HepG2 (cell line): ENCODE data around the gene USH2A. TPM values are rescaled to one million over a fixed set of nuclear protein-coding genes. Genes with fewer than 3 reads are reported as not detected.

Source experiments
- ATAC-seq: fragments of 200-7000 bp; cut with Tn5 transposase; 3 replicates; pipeline ENCODE4 v1.9.1; 2020; ENCODE audit warnings: mild to moderate bottlenecking, moderate library complexity
- BruUV-seq: library from RNA; stranded (reverse); fragments of 400-500 nt; replicated peaks from 2 replicates; lab custom pipeline; 2021; lab: Mats Ljungman, UMichigan
- CTCF ChIA-PET: fragments of 300-600 bp; formaldehyde crosslinking; extraction: SDS; loops from one replicate; lab custom pipeline; 2021; ENCODE audit warnings: low total read pairs, inconsistent platforms, low intra/inter-chr PET ratio; lab: Yijun Ruan, JAX
- POLR2A ChIA-PET: fragments of 350-600 bp; sonication (Branson Sonifier 250); formaldehyde crosslinking; loops from one replicate; lab custom pipeline; 2020; ENCODE audit warnings: antibody characterized with exemption, inconsistent platforms; lab: Yijun Ruan, JAX
- DNase-seq: peaks from one replicate; pipeline ENCODE4 v3.0.0-alpha.2; 2015; ENCODE audit warnings: low spot score
- FAIRE-seq: peaks from 3 replicates; lab custom pipeline; 2011; peaks lifted over from hg19 to GRCh38; lab: Jason Lieb, UNC
- H2AFZ ChIP-seq: one replicate; pipeline ENCODE4 v1.6.1; 2011; ENCODE audit warnings: low read length, inconsistent platforms
- H3K27ac ChIP-seq: fragments of 300-600 bp; 3 replicates; pipeline ENCODE4 v1.8.0; 2011; ENCODE audit warnings: mixed run types, mild to moderate bottlenecking, mixed read lengths, low read length, inconsistent platforms; ENCODE audit not compliant: insufficient read depth; ENCODE audit errors: extremely low read length
- H3K27me3 ChIP-seq, 2 experiments: fragments of 200-600 bp in 1 of 2; 2 replicates in 1 of 2; 3 replicates in 1 of 2; pipeline versions ENCODE4 v1.6.0 to v1.8.0; 2011; ENCODE audit warnings: low read length in 2 of 2, mild to moderate bottlenecking in 2 of 2, moderate library complexity in 2 of 2, inconsistent platforms in 1 of 2; ENCODE audit not compliant: insufficient read depth in 2 of 2, control insufficient read depth in 1 of 2
- H3K36me3 ChIP-seq, 2 experiments: fragments of 200-600 bp in 1 of 2; replicated peaks in 1 of 2; 2 replicates in 1 of 2; 3 replicates in 1 of 2; pipeline versions ENCODE4 v1.5.1 to v1.8.0; 2011; ENCODE audit warnings: low read length in 2 of 2, inconsistent platforms in 1 of 2; ENCODE audit not compliant: insufficient read depth in 2 of 2, control insufficient read depth in 1 of 2
- H3K4me1 ChIP-seq: 2 replicates; pipeline ENCODE4 v1.5.1; 2012; ENCODE audit warnings: low read length, inconsistent platforms; ENCODE audit not compliant: insufficient read depth
- H3K4me2 ChIP-seq: 2 replicates; pipeline ENCODE4 v1.6.0; 2011; ENCODE audit warnings: low read depth, low read length, inconsistent platforms
- H3K4me3 ChIP-seq, 3 experiments: fragments of 200-600 bp in 1 of 3; sonication (generic), shearing (Covaris generic) in 1 of 3; replicated peaks in 1 of 3; 2 replicates each; pipeline ENCODE4 v1.5.1; 2011 to 2016; ENCODE audit warnings: low read length in 3 of 3, inconsistent platforms in 2 of 3, low read depth in 2 of 3, mild to moderate bottlenecking in 2 of 3, control low read depth in 1 of 3, mixed read lengths in 1 of 3; ENCODE audit not compliant: insufficient read depth in 1 of 3
- H3K79me2 ChIP-seq: one replicate; pipeline ENCODE4 v1.6.1; 2011; ENCODE audit warnings: low read length, inconsistent platforms; ENCODE audit not compliant: insufficient read depth
- H3K9ac ChIP-seq: 2 replicates; pipeline ENCODE4 v1.6.0; 2011; ENCODE audit warnings: mild to moderate bottlenecking, low read depth, low read length, inconsistent platforms; ENCODE audit not compliant: insufficient read depth
- H3K9me3 ChIP-seq: 2 replicates; pipeline ENCODE4 v1.5.1; 2012; ENCODE audit warnings: mild to moderate bottlenecking, low read length
- H4K20me1 ChIP-seq: 2 replicates; pipeline ENCODE4 v1.6.0; 2011; ENCODE audit warnings: inconsistent platforms, mild to moderate bottlenecking, low read length, moderate library complexity; ENCODE audit not compliant: insufficient read depth
- ATF3 ChIP-seq: sonication (generic); formaldehyde crosslinking; IDR thresholded peaks from 2 replicates; pipeline ENCODE4 v1.4.0; 2020; ENCODE audit warnings: missing genetic modification reagents
- CENPBD1 ChIP-seq: sonication (generic); formaldehyde crosslinking; IDR thresholded peaks from 2 replicates; pipeline ENCODE4 v1.8.0; 2022; ENCODE audit warnings: missing genetic modification reagents, low read depth, mild to moderate bottlenecking, borderline replicate concordance
- KIAA2018 ChIP-seq: sonication (generic); formaldehyde crosslinking; IDR thresholded peaks from 2 replicates; pipeline ENCODE4 v1.5.0; 2020; ENCODE audit warnings: mild to moderate bottlenecking, missing genetic modification reagents, borderline replicate concordance
- NFE2L1 ChIP-seq: sonication (generic); formaldehyde crosslinking; IDR thresholded peaks from 2 replicates; pipeline ENCODE4 v1.4.0; 2020; ENCODE audit warnings: missing genetic modification reagents, mild to moderate bottlenecking, borderline replicate concordance
- PRDM15 ChIP-seq: sonication (generic); formaldehyde crosslinking; IDR thresholded peaks from 2 replicates; pipeline ENCODE4 v1.4.0; 2020; ENCODE audit warnings: missing genetic modification reagents
- SMARCE1 ChIP-seq: fragments of 450-650 bp; IDR thresholded peaks from 2 replicates; pipeline ENCODE4 v1.6.1; 2017; ENCODE audit warnings: borderline replicate concordance
- ZNF672 ChIP-seq: sonication (generic); formaldehyde crosslinking; IDR thresholded peaks from 2 replicates; pipeline ENCODE4 v1.8.1; 2022; ENCODE audit warnings: missing genetic modification reagents
- ZNF879 ChIP-seq: sonication (generic); formaldehyde crosslinking; IDR thresholded peaks from 2 replicates; pipeline ENCODE4 v1.8.1; 2023; ENCODE audit warnings: missing genetic modification reagents
- WGBS: methylation state at CpG from one replicate; pipeline ENCODE4 v1.1.6; 2017; ENCODE audit warnings: low lambda C conversion rate; 5-methylcytosine and 5-hydroxymethylcytosine counted together
- in situ Hi-C: cut with HindIII; loops from 2 replicates; pipeline ENCODE4 v1.10.0; 2017; ENCODE audit warnings: low pct_unique_long_range_greater_than_20kb; ENCODE audit not compliant: extremely low pct_ligation_motif_present
- intact Hi-C: fragments of 100-400 bp; cut with micrococcal nuclease; formaldehyde crosslinking; loops from one replicate; pipeline ENCODE4 v1.10.0; 2022; ENCODE audit not compliant: unreplicated experiment
- polyA plus RNA-seq, 8 experiments: library from polyadenylated mRNA; depleted of rRNA in 3 of 8; stranded (reverse) in 7 of 8; unstranded in 1 of 8; fragments of >200 nt; fragmentation: Illumina TruSeq in 4 of 8; extraction: Trizol in 4 of 8; gene quantifications; 2 replicates each; pipeline versions ENCODE4 v1.2.1 to v1.2.3, GENCODE V29; 2011 to 2016; ENCODE audit warnings: low read depth in 4 of 8, missing spikeins in 1 of 8, mixed read lengths in 1 of 8; ENCODE audit not compliant: insufficient read depth in 1 of 8
- total RNA-seq, 5 experiments: library from RNA; depleted of rRNA; stranded (reverse); fragments of >200 nt; fragmentation: Illumina TruSeq; extraction: Trizol; gene quantifications; 2 replicates each; pipeline ENCODE4 v1.2.3, GENCODE V29; 2016; ENCODE audit warnings: low read depth in 1 of 5
- TF ChIP-seq, protein P1 (sequence below): sonication (generic); formaldehyde crosslinking; IDR thresholded peaks from 2 replicates; pipeline ENCODE4 v1.4.0; 2020; ENCODE audit warnings: missing genetic modification reagents

The USH2A gene
- total and polyA plus RNA-seq, 2 of the 13 experiments (the other 11 are each of a cell fraction or from before 2014, with no cell fraction given), result 0.02 TPM; not detected in 1

DNA sequence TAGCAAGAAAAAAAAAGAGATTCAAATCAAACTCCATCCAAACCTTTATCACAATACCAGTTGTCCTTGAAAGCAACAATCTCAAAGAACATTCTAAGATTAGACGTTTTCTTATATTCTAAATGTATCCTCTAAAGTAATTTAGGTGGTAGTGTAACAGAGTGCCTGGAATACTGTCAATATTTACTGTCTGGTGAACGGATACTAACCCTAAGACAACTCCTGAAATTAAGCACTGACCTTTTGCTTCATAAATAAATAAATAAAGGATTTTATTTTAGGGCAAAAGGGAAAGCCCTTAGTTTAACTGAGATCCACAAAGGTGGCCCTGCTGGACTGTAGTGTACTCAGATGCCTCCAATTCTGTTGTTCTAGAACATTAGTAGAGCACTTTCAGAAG lies 9.9 kb upstream of the USH2A start (continued):
- TF ChIP-seq ATF3 (CRISPR knock-in tag), result no peak
- TF ChIP-seq NFE2L1 (CRISPR knock-in tag), result no peak

- FAIRE-seq (no peak), ATAC-seq (no peak), DNase-seq (no peak)
- Histone ChIP-seq H3K9ac (no peak overlapping the region), H4K20me1 (no peaks in the 10 kb centered on the region), H3K79me2 (no peaks in the 10 kb centered on the region), H3K4me2 (no peak overlapping the region), H3K9me3 (no peaks in the 10 kb centered on the region), H3K4me1 (no peaks in the 10 kb centered on the region), H3K4me3 (no peak overlapping the region), H3K36me3 (no peaks in the 10 kb centered on the region), H2AFZ (no peak overlapping the region), H3K27ac (no peak overlapping the region), H3K27me3 (no peaks in the 10 kb centered on the region)
- no TSS peak for BruUV-seq
- in situ Hi-C loops, result no loop called here
- ChIA-PET POLR2A (no interaction called here), CTCF (no interaction called here)
- WGBS, result 25% methylated on average over 2 of the region's 2 CpGs
- intact Hi-C loops, result no loop called here
- TF ChIP-seq CENPBD1 (CRISPR knock-in tag) (no peak), ZNF672 (CRISPR knock-in tag) (no peak), PRDM15 (CRISPR knock-in tag) (no peak), SMARCE1 (no peak), ZNF879 (CRISPR knock-in tag) (no peak), KIAA2018 (CRISPR knock-in tag) (no peak)
- TF ChIP-seq, protein P1, sequence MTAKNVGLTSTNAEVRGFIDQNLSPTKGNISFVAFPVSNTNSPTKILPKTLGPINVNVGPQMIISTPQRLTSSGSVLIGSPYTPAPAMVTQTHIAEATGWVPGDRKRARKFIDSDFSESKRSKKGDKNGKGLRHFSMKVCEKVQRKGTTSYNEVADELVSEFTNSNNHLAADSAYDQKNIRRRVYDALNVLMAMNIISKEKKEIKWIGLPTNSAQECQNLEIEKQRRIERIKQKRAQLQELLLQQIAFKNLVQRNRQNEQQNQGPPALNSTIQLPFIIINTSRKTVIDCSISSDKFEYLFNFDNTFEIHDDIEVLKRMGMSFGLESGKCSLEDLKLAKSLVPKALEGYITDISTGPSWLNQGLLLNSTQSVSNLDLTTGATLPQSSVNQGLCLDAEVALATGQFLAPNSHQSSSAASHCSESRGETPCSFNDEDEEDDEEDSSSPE, result no peak
Measured at GRCh38 chr1:216430744-216431143, 7.5 kb upstream of the USH2A start.
